GM12874 (cell line): ENCODE measurements around the gene LRRC71.
A peak's percentile ranks its signal among the peaks of the same experiment; 100 is the strongest.

Experiments used
- TF ChIP-seq, protein P1 (sequence below): IDR thresholded peaks from 2 replicates; pipeline ENCODE4 v1.5.1; 2011; ENCODE audit warnings: low read depth, mild to moderate bottlenecking, control low read depth, low read length, moderate library complexity; ENCODE audit not compliant: insufficient read depth

Gene LRRC71

DNA sequence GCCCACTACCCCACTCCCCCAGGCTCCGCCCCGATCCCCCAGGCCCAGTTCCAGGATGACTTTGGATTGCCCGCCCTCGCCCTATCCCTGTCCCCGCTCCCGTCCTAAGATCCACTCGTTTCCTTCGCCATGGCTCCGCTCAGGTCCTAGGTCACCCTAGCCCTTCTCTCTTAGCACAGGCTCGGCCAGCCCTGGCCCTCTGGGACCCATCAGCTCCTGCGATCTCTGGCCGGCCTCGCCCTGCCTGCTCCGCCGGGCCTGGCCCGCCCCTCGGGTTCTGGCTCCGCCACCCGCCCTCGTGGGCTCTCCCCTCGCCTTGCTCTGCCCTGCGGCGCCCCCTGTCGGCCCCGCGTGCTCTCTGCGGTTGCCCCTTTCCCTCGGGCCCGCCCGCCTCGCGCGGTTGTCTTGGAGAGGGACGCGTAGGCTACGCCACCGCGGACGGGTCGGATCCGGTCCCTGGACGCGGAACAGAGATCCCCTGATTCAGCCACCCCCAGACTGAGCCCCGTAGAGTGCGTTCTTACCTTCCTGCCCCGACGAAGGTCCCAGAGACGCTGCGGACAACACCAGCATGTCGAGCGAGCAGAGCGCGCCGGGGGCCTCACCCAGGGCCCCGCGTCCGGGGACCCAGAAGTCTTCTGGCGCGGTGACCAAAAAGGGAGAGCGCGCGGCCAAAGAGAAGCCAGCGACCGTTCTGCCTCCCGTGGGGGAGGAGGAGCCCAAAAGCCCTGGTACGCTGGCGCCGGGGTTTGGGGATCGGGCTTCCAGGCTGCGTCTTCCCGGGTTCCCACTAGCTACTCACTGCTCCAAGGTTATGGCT, at the start of gene LRRC71:
Gene LRRC71 (plus strand): TSS at position 400 of the 820 bp plus-strand sequence. CDS start 172 bp downstream, at position 572.
- TF ChIP-seq, protein P1, sequence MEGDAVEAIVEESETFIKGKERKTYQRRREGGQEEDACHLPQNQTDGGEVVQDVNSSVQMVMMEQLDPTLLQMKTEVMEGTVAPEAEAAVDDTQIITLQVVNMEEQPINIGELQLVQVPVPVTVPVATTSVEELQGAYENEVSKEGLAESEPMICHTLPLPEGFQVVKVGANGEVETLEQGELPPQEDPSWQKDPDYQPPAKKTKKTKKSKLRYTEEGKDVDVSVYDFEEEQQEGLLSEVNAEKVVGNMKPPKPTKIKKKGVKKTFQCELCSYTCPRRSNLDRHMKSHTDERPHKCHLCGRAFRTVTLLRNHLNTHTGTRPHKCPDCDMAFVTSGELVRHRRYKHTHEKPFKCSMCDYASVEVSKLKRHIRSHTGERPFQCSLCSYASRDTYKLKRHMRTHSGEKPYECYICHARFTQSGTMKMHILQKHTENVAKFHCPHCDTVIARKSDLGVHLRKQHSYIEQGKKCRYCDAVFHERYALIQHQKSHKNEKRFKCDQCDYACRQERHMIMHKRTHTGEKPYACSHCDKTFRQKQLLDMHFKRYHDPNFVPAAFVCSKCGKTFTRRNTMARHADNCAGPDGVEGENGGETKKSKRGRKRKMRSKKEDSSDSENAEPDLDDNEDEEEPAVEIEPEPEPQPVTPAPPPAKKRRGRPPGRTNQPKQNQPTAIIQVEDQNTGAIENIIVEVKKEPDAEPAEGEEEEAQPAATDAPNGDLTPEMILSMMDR: peak; percentile 74

DNA sequence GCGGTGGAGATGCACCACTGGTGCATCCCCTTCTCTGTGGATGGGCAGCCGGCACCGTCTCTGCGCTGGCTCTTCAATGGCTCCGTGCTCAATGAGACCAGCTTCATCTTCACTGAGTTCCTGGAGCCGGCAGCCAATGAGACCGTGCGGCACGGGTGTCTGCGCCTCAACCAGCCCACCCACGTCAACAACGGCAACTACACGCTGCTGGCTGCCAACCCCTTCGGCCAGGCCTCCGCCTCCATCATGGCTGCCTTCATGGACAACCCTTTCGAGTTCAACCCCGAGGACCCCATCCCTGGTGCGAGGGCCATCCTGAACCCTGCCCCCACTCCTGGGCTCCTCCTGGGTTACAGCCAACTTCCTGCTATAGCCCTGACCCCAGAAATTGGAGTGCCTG, 46.8 kb upstream of the LRRC71 start:
- TF ChIP-seq, protein P1: no peak

DNA sequence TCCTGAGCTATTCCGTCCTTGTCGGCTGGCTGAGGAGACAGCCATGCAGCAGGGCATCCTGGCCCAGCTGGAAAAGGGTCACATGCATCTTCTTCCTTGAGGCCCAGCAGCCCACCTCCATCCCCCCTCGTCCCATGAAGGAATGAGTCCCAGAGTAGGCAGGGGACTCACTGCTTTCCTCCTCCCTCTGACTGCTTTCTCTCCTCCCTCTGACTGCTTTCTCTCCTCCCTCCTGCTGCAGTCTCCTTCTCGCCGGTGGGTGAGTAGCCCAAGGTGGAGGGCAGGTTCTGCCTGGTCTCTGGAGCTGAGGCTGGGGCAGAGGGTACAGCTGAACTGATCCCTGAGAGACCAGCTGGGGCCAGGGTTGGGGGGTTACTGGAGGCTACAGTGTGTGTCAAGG, 46.3 kb upstream of the LRRC71 start:
- TF ChIP-seq, protein P1: no peak

DNA sequence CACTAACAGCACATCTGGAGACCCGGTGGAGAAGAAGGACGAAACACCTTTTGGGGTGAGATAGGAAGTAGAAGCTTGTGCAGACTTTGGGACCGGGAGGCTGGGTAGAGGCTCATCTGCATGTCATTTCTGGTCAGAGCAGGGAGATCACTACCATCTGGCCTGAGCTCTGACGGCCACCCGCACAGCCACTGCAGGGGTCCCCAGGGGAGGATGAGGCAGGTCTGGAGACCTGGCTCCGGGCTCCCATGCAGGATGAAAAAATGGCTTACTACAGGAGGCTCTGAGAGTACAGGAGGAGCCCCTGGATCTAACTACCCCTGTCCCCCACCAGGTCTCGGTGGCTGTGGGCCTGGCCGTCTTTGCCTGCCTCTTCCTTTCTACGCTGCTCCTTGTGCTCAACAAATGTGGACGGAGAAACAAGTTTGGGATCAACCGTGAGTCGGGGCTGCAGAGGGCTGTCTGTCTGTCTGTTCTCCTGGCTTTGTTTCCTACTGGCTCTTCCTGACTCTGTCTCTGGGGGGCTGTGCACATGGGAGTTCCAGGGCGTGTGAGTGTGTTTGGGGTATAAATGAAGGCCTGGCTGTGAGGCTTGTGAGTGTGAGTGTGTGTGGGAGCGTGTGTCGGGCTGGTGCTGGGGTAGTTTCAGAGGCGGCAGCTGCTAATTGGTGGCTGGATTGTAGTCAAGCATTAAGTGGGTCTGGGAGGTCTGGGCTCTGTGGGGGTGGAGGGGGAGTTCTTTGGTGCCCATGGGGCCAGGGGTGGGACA, 45.7 kb upstream of the LRRC71 start:
- TF ChIP-seq, protein P1: no peak

DNA sequence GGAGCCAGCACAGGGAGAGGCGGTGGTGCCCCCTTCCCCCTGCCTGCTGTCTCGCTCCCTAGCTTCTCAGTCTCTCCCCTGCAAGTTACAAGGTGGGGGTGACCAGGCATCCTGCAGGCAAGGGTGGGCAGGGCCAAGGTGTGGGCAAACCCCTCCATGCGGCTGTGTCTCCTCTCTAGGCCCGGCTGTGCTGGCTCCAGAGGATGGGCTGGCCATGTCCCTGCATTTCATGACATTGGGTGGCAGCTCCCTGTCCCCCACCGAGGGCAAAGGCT, 45.2 kb upstream of the LRRC71 start:
- TF ChIP-seq, protein P1: no peak

DNA sequence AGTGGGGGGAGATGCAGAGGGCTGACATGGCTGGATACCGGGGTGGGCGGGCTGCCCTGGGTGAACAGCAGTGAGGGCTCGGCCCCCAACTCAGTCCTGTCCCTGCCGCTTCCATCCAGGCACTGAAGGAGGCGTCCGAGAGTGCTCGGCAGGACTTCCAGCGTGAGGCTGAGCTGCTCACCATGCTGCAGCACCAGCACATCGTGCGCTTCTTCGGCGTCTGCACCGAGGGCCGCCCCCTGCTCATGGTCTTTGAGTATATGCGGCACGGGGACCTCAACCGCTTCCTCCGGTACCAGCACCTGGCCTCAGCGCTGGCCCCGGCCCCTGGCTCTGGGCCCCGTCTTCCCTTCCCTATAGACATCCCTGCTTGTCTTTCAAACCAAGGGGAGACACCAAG, 44.2 kb upstream of the LRRC71 start:
- TF ChIP-seq, protein P1: no peak

DNA sequence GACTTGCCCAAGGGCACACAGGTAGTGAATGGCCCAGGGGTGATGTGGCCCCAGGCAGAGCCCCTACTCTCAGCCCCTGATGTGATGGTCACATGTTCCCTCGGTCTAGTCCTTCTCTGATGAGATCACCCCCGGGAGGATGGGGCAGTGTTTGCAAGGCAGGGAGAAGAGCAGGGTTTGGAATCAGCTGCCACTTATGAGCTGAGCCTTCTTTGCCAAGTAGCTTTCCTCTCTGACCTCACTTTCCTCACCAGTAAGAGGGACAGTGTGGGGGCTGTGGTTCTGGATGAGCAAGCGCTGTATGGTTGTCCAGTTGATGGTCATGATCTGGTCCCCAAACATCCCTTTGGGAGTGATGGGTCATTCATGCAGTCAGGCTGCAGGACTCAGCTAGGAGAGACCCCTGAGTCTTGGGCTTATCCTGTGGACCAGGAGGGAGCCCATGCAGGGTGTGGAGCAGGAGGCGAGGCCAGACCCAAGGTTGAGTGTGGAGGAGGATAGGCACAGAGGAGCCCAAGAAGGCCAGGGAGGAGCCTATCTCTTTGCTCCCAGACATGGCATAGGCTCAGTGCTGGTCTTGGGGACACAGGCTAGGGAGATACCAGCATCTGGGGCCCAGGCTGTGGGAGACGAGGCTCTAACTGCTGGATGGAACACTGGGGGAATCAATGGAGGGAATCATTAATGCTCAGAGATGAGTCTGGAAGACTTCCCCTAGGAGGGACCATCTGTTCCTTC, 42.8 kb upstream of the LRRC71 start:
- TF ChIP-seq, protein P1: no peak
